LNCAP (cell line): ENCODE results near the gene GORASP1.

Experiments used
- TF ChIP-seq, protein P1 (sequence below): fragments of 450-650 bp; IDR thresholded peaks from 2 replicates; pipeline ENCODE4 v1.5.1; 2017; ENCODE audit warnings: mild to moderate bottlenecking

GORASP1 gene

DNA sequence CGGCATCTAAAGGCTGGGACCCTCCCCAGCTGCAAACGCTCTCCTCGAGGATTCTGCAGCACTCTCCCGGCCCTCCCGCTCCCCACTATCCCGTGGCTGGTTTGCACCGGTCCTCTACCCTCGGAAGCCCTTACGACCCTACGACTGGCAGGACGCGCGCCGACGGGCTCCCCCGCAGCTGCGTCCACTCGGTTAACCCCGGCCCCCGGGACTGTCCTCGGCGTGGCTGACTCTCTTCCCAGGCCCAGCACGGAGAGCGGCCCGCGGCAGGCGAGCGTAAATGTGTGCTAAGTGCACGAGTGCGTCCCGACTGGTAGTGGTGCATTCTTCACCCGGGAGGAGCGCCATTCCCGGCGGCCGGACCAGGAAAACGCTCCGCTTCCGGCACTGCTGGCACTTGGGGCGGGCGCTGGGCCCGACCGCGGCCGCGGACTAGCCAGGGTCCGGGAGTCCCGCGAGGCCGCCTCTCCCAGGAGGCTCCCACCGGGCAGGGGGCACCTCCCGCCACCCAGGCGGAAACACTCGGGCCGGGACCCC is 508 bp downstream of the GORASP1 start:
- TF ChIP-seq, protein P1, sequence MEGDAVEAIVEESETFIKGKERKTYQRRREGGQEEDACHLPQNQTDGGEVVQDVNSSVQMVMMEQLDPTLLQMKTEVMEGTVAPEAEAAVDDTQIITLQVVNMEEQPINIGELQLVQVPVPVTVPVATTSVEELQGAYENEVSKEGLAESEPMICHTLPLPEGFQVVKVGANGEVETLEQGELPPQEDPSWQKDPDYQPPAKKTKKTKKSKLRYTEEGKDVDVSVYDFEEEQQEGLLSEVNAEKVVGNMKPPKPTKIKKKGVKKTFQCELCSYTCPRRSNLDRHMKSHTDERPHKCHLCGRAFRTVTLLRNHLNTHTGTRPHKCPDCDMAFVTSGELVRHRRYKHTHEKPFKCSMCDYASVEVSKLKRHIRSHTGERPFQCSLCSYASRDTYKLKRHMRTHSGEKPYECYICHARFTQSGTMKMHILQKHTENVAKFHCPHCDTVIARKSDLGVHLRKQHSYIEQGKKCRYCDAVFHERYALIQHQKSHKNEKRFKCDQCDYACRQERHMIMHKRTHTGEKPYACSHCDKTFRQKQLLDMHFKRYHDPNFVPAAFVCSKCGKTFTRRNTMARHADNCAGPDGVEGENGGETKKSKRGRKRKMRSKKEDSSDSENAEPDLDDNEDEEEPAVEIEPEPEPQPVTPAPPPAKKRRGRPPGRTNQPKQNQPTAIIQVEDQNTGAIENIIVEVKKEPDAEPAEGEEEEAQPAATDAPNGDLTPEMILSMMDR, result no peak

DNA sequence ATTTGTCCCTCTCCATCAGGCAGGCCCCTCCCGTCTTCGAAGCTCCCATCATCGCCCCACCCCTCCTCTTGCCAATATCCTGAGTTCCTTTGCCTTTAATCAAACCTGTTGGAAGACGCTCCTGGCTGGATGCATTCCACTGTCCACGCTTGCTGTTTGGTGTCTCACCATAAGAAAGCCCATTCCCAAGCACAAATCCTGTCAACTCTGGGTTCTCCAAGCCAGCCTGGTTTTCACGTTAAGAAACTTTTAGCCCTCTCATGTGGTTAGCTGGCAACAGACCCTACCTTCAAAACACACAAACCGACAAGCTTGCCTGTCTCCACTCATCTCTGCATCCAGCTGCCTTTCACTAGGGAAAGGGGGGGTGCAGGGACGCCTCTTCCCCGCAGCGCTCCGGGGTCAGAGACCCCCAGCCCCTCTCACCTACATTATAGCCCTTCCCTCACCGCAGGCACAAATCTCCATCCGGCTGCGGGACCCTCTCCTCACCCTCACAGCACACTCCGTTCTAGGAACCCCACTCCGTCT is 1.1 kb downstream of the GORASP1 start:
- TF ChIP-seq, protein P1, result no peak

GRCh38 chr3:39105687-39106063 is 1.8 kb downstream of the GORASP1 start:
- TF ChIP-seq, protein P1, result no peak

DNA sequence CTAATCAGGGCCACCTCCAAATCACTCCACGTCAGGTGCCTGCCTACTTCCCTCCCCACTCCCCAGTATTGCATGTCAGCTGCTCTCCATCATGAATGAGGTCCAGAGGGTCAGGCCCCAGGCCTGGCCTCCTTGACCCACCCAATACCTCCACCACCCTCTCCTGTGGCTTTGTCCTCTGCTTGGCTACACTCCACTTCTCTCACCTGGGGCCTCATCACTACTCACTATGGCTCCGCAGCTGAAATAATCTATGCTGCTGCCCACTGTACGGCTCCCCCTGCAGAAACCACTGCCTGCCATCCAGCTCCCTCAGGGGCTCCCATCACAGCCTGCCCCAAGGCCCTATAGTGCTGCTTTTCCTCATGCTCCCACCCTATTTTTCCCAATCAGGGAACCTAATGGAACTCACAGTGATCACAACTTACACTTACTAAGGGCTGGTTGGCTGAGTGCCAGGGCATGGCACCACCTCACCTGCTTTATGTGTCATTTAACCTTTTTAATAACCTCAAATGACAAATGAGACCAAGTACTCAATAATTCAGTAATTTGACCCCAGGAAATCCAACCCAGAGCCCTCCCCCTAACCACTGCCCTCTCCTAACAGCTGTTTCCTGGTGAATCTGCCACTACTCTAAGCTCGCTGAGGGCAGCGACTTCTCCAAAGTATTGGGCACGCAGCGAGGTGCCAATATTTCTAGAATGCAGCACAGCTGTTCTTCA is 2.3 kb downstream of the GORASP1 start:
- TF ChIP-seq, protein P1, result no peak

DNA sequence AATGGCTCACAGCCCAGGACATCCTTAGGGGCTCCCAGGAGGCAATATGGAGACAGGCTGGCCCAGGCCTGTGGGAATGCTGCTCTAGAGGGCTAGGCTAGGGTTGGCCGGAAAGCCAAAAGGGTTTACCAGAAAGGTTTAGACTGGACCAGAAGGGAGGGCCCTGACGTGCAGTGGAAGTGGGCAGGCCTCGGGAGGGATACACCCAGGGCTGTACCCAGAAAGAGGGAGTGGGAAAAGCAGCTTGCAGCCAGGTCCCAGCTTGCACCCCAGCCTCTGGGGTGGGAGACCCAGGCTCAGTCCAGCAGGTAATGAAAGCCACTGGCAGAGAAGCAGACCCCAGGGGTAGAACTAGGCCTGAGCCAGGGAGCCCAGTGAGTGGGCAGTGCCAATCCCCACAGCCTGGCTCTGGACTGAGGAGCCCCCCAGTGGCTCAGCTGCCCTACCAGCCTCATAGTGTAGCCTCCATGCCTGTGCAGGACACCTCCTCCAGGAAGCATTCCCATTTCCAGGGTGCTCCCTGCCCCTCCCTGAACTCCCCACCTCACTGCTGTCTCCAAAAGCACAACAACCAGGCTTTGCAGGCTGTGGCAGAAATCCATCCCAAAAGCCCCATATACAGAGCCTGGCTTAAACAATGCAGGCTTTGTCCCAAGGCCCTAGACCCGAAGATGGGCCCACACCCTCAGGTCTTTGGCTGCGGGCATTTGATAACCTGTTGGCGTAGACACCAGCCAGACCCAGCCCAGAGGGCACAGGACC is 3.5 kb downstream of the GORASP1 start:
- TF ChIP-seq, protein P1, result no peak

DNA sequence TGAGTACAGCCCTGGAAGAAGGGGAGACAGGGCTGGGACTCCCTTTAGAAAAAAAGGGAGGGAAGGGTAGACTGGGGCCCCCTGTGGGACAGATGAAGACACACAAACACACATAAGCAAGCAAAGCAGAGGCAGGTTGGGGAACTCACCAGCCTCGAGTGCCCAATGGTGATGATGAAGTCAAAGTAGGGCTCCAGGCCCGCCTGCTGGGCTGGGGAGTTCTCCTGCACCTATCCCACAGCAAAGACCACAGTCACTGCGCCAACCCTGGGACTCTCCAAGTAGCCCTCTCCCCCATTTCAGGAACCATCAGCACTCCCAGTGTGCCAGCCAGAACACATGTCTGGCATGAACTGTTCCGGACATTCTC is 4.1 kb downstream of the GORASP1 start:
- TF ChIP-seq, protein P1, result no peak

- TF ChIP-seq, protein P1, result no peak
These were observed 4.7 kb downstream of the GORASP1 start for GRCh38 chr3:39102504-39103323.
